Fibroblast of skin of scalp (primary cell): Measurements from ENCODE around the gene RCAN3. TPM values are rescaled to one million over a fixed set of nuclear protein-coding genes. Genes with fewer than 3 reads are reported as not detected.
A peak's percentile ranks its signal among the peaks of the same experiment; 100 is the strongest.

Source experiments
- DNase-seq: peaks from one replicate; pipeline ENCODE4 v3.0.0-alpha.2; 2013
- polyA plus RNA-seq, 2 experiments: library from polyadenylated mRNA; unstranded; fragments of 120-200 nt; gene quantifications; one replicate each; pipeline ENCODE4 v1.2.1, GENCODE V29; 2013; ENCODE audit not compliant: insufficient read length in 2 of 2

Gene RCAN3
- 9.8 TPM for polyA plus RNA-seq (2013, experiment 1 of 2; ENCODE audit: insufficient read length)
- polyA plus RNA-seq (2013, experiment 2 of 2; ENCODE audit: insufficient read length) = 10.5 TPM

GRCh38 chr1:24502709-24503058, at the start of gene RCAN3:
Gene RCAN3 (plus strand): TSS chr1:24502836. CDS start chr1:24514373, 11,537 bp downstream.
- peak; percentile 90 for DNase-seq

GRCh38 chr1:24452922-24453485, 49.6 kb upstream of the RCAN3 start:
- peak; percentile 34 for DNase-seq

- DNase-seq = no peak
These were observed 48.0 kb upstream of the RCAN3 start for GRCh38 chr1:24454673-24455072.

DNA sequence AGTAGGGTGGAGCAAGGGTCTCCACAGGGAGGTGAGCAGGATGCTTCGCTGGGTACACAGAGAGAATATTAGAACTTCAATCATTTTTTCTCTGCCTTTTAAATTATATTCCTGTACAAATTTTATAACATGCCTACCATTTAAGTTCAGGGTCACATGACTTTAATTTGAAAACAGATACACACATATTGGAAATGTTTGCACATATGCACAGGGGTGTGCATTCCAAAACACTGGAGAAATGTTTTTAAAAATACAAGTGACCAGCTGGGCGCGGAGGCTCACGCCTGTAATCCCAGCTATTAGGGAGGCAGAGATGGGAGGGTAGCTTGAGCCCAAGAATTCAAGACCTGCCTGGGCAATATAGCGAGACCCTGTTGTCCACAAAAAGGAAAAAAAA, 47.4 kb upstream of the RCAN3 start:
- no peak for DNase-seq

DNA sequence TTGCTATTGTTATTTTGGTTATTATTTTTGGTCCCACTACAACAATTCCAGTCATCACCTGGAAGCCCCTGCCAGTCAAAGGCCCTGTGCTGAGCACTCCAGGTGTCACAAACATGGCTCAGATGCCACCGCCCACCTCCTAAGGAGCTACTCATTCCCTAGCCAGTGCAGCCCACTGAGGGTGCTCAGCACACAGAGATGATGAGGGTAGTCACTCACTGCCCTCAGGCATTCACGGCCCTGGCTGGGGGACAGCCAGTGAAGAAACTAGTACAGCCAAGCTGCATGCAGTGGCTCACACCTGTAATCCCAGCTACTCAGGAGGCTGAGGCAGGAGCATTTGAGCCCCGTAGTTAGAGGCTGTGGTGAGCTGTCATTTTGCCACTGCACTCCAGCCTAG, 44.8 kb upstream of the RCAN3 start:
- no peak for DNase-seq

- no peak for DNase-seq
These were observed 42.9 kb upstream of the RCAN3 start for GRCh38 chr1:24459551-24460266.

- DNase-seq = peak; percentile 69
These were observed 40.5 kb upstream of the RCAN3 start for GRCh38 chr1:24462128-24462527.

DNA sequence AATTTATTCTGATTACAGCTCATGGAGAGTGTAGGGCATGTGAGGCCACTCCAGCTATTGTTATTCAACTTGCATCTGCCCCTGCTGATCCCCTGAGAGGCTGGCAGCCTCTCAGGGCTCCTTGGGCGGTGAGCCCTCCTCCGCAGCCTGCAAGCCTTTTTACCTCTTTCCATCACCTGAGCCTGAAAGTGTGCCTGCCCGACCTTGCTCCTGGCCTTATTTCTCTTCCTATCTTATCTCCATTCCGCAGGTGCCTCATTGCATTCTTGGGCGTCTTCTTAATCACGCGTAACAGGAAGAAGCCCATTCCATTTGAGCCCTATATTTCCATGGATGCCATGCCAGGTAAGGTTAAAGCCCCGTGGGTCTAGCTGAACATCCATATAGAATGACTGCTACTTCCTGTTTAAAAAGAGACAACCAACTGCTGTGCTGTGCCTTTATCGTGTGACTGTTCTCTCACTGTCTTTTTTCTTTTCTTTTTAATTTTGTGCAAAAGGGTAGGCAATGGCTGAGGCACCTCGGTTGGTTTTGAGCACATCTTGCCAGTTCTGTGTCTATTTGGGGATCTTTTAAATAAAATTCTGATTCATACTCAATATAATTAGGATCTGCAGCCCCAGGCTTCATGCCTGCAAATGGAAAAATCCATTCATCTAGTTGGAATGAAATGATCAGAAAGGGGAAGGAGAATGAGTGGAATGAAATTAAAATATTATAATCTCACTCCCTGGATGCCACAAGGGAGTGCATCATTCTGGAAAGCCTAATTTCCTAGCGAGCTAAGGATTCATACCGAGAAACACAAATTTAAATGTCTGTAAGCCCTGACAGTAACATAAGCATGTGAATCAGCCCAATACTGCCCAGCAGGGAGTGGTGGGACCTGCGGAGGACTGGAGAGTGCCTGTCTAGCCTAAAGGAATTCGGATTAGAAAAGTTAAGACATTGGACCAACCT, 38.6 kb upstream of the RCAN3 start:
- peak; percentile 89 for DNase-seq

DNA sequence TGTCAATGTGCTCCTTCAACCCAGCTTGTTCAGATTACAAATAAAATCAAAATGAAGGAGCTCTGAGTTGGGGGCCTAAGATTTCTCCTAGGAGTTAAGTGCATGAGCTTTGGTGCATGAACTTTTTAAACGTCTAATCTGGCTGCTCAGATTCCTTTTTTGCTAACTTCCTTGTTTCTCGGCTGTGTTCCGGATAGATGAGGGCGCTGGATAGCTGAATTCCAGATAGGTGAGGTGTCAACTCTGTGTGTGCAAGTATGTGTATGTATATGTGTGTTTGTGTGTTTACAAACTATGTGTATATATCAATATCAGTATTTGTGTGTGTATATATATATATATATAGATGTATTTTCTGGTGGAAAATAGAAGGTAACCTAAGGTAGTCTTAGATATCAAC, 37.5 kb upstream of the RCAN3 start:
- no peak for DNase-seq

GRCh38 chr1:24465638-24466037, 37.0 kb upstream of the RCAN3 start:
- DNase-seq = no peak

DNA sequence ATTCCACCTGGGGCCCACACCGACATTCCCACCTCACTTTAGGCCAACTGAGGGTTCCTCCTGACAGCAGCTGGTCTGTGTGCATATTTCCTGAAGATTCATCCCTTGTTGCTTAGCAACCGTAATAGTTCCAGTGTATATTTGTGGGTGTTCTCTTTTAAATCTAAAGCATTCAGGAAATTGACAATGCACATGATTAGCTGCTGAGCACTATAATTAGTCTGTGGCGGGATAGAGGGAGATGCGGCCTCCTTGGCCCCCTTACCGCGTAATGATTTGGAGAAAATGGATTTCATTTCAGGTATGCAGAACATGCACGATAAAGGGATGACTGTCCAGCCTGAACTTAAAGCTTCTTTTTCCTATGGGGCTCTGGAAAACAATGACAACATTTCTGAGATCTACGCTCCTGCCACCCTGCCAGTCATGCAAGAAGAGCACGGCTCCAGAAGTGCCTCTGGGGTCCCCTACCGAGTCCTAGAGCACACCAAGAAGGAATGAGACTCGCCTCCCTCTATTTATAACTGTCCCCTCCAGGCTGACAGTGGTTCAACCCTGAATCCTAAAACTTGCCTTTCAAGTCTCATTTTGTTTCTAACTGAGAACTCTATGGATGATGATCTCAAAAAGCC, 33.8 kb upstream of the RCAN3 start:
- DNase-seq = peak; percentile 12

DNA sequence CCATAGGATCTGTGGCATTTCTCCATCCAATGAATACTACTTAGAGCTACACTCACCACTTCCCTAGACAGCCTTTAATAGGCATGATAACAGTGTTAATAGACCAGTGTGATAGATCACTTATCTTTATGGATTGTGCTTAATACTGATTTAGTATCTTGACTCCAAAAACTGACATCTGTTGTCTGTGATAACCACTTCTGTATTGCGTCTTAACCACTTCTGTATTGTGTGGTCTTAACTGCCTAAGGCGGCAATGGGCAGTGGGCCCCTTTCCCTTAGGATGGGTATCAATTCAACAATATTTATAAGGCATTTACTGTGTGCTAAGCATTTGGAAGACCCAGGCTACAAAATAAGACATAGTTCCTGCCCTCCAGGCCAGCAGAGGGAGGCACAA, 32.0 kb upstream of the RCAN3 start:
- no peak for DNase-seq

- DNase-seq = no peak
These were observed 29.9 kb upstream of the RCAN3 start for GRCh38 chr1:24472527-24473251.

- no peak for DNase-seq
These were observed 28.4 kb upstream of the RCAN3 start for GRCh38 chr1:24474193-24474592.

- DNase-seq = no peak
These were observed 26.9 kb upstream of the RCAN3 start for GRCh38 chr1:24475700-24476099.

GRCh38 chr1:24476571-24476970, 26.1 kb upstream of the RCAN3 start:
- no peak for DNase-seq

DNA sequence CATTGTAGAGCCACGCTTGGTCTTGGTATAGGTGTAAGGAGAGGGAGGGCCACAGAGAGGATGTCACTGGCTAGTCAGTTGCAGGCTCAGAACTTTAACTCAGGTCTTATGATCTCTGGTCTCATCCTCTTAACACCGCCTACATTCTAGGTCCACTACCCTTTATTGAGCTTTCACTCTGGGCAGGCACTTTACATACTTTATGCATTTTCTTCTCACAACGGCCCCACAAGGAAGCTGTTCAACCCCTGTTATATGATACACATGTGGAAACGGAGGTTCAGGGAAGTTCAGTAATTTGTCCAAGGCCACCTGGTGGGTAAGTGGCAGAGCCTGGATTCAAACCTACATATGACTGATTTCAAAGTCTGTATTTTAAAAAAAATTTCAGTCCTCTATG, 25.3 kb upstream of the RCAN3 start:
- DNase-seq = no peak

- no peak for DNase-seq
These were observed 21.5 kb upstream of the RCAN3 start for GRCh38 chr1:24481101-24481500.

DNA sequence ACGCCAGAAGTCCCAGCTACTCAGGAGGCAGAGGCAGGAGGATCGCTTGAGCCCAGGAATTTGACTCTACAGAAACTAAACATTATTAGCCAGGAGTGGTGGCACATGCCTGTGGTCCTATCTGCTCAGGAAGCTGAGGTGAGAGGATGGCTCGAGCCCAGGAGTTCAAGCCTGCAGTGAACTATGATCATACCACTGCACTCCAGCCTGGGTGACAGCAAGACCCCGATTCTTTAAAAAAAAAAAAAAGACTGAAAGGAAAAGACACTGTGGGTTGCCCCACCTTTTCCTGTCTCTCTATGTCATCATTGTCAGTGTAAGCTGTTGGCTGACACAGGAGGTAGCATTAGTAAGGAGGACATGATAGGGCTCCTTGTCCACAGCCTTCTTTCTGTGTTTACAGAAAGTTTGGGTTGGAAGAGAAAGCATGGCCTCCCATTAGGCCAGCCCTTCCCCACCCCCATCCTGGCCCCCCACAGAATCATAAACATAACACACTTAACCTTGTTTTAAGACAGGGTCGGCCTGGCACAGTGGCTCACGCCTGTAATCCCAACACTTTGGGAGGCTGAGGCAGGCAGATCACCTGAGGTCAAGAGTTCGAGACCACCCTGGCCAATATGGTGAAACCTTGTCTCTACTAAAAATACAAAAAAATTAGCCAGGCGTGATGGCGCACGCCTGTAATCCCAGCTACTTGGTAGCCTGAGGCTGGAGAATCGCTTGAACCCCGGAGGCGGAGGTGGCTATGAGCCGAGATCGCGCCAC, 20.6 kb upstream of the RCAN3 start:
- no peak for DNase-seq

DNA sequence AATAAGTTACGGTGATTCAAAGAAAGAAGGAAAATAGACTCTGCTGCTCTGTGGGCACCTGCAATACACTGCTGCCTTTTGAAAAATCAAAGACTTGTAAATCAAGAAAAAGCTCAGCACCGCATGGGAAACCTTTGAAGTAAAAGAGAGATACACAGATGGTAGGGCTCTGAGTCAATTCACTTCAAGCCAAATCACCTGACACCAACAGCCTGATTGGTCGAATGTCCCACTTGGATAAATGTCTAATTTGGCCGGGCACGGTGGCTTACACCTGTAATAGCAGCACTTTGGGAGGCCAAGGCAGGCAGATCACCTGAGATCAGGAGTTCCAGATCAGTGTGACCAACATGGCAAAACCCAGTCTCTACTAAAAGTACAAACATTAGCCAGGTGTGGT, 19.2 kb upstream of the RCAN3 start:
- DNase-seq = no peak

GRCh38 chr1:24484199-24484598, 18.4 kb upstream of the RCAN3 start:
- DNase-seq = no peak
